ENCODE data around the gene RASGRF2.

The RASGRF2 gene

DNA sequence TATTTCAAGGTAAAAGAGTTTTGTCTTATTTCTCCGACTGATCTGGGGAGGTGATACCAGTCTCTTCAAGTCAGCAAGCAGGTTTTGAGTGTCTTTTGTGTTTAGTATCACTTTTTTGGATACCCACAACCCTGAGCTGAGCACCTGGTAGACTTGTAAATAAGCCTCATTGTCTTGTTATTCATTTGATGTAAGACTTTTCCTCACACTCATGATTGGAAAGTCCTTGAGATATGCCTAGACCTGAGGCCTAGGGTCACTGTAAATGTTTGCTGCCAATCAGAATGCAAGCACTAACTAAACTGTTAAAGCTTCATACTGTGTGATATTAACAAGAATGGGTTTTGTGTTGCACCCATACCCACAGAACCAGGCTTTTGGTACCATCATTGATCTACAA lies 172.2 kb downstream of the RASGRF2 start:
- DNase-seq (ENCODE audit: low read depth in 3 of 3, low spot score in 1 of 3), result no peak

DNA sequence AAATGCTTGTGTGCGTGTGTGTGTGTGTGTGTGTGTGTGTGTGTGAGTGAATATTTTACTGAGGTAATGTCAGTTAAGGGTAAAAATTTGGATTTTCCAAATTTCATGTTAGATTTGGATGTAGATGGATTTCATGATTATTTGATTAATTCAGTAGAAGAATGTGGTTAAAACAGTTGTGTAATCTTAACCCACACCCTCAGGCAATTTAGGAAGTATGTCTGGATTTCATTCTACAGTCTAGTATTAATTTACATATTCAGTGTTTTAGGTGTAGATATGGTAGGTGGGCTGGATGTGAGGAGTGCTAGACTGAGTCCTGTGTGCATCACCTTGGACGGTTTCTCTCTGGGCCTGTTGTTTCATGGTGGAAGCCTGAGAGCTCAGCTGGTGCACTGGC lies 173.9 kb downstream of the RASGRF2 start:
- DNase-seq (ENCODE audit: low read depth in 3 of 3, low spot score in 1 of 3), result no peak

DNA sequence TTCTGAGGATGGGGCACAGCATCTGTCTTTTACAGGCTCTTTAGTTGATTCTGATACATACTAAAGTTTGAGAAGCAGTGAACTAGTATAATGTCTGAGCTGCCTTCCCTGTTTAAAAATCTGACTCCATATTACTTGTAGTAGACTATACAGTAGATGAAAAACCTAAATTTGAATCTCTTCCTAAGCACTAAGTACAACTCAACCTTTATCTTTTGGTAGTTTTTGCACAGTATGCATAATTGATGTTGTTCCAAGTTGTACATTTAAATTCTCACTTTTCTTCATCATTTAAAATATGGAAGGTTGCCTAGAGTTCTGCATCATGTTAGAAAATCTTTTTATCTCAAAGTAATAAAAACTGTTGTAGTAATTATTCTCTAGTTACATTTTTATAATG lies 174.4 kb downstream of the RASGRF2 start:
- no peak for DNase-seq (ENCODE audit: low read depth in 3 of 3, low spot score in 1 of 3)

DNA sequence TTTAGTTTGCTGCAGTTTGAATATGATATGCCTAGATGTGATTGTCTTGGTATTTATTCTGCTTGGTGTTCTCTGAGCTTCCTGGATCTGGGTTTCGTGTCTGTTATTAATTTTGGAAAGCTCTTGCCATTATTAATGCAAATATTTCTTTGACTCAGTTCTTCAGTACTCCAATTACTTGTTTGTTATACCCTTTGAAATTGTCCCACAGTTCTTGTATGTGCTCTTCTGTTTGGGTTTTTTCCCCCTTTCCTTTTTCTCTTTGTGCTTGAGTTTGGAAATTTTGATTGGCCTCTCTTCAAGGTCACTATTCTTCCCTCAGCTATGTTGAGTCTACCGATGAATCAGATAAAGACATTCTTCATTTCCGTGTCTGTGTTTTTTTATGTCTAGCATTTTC lies 176.4 kb downstream of the RASGRF2 start:
- DNase-seq (ENCODE audit: low read depth in 3 of 3, low spot score in 1 of 3), result no peak

- DNase-seq (ENCODE audit: low read depth in 3 of 3, low spot score in 1 of 3), result no peak
These were observed 177.7 kb downstream of the RASGRF2 start for GRCh38 chr5:81137833-81138232.

DNA sequence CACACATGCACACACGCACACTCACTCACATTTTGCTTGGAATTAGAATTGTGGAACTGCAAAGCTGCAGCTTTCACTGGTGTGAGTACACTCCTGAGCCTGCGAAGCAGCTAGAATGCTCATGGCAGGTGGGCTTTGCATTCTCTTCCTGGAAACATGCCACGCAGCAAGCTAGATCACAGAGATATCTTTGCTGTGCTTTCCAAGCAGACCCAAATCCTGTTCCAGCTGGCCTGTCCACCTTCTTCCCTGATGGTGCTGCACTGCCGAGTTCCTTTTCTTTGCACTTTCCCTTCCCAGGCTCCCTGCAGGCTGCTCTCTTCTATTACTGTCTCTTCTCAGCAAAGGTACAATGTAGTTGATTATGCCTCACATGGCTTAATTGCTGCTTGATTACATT lies 180.3 kb downstream of the RASGRF2 start:
- no peak for DNase-seq (ENCODE audit: low read depth in 3 of 3, low spot score in 1 of 3)

GRCh38 chr5:81140943-81141342 lies 180.8 kb downstream of the RASGRF2 start:
- no peak for DNase-seq (ENCODE audit: low read depth in 3 of 3, low spot score in 1 of 3)

- no peak for DNase-seq (ENCODE audit: low read depth in 3 of 3, low spot score in 1 of 3)
These were observed 181.9 kb downstream of the RASGRF2 start for GRCh38 chr5:81142108-81142507.

- no peak for DNase-seq (ENCODE audit: low read depth in 3 of 3, low spot score in 1 of 3)
These were observed 185.3 kb downstream of the RASGRF2 start for GRCh38 chr5:81145329-81145935.

DNA sequence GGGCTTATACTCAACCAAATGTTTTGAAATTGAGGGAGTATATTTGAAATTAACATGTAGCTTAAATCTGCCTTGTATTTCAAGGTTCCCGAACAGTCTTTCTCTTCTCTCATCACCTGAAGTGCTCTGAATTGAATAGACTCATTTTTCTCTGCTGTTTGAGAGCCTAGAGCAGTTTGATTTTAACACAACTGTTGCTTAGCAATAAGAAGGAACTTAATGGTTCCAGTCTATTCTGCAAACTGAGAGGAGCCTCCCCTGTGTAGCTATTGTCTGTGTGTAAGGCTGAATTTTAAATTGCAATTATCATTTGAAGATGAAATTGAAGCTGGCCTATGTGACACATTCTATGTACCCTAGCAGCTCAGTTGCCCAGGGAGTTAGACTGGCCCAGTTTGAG lies 185.9 kb downstream of the RASGRF2 start:
- DNase-seq (ENCODE audit: low read depth in 3 of 3, low spot score in 1 of 3), result no peak

- no peak for DNase-seq (ENCODE audit: low read depth in 3 of 3, low spot score in 1 of 3)
These were observed 187.1 kb downstream of the RASGRF2 start for GRCh38 chr5:81147011-81147885.

- DNase-seq (ENCODE audit: low read depth in 3 of 3, low spot score in 1 of 3), result no peak
These were observed 187.9 kb downstream of the RASGRF2 start for GRCh38 chr5:81147886-81148571.

DNA sequence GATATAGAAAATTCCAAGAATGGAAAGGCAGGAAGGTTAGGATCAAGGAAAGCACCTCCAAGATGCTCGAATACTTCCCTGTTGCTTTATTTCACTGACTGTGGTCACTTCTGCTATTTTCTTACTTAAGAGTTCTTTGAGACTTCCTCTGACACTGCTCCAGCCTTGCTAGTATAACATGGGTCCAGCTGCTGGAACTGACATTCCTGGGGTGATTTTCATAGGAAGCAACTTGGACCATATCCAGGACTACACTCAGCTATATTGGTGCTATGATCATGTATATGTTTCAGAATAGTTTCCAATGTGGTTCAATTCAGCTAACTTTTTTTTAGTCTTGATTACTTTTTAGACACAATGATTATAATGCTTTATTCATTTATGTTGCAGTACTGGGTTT lies 191.4 kb downstream of the RASGRF2 start:
- DNase-seq (ENCODE audit: low read depth in 3 of 3, low spot score in 1 of 3), result no peak

DNA sequence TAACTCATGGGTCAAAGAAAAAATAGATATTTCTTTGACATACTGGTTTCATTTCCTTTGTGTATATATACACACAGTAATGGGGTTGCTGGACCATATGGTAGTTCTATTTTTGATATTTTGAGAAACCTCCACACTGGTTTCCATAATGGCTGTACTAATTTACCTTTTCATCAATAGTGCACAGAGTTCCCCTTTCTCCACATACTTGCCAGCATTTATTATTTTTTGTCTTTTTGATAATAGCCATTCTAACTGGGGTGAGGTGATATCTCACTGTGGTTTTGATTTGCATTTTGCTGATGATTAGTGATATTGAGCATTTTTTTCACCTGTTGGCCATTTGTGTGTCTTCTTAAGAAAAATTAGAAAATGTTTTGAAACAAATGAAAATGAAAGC lies 194.6 kb downstream of the RASGRF2 start:
- DNase-seq (ENCODE audit: low read depth in 3 of 3, low spot score in 1 of 3), result no peak

DNA sequence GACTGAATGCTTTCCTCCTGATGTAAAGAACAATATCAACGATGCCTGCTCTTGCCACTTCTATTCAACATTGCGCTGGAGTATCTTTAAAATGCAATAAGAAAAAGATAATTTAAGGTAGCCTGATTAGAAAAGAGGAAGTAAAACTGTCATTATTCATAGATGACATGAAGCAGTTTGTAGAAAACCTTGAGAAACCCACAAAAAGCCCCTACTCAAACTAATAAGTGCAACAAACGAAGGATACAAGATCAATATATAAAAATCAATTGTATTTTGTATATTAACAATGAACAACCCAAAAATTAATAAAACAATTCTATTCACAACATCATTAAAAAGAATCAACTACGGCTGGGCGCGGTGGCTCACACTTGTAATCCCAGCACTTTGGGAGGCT lies 196.6 kb downstream of the RASGRF2 start:
- no peak for DNase-seq (ENCODE audit: low read depth in 3 of 3, low spot score in 1 of 3)

GRCh38 chr5:81161012-81161601 lies 200.9 kb downstream of the RASGRF2 start:
- no peak for DNase-seq (ENCODE audit: low read depth in 3 of 3, low spot score in 1 of 3)

DNA sequence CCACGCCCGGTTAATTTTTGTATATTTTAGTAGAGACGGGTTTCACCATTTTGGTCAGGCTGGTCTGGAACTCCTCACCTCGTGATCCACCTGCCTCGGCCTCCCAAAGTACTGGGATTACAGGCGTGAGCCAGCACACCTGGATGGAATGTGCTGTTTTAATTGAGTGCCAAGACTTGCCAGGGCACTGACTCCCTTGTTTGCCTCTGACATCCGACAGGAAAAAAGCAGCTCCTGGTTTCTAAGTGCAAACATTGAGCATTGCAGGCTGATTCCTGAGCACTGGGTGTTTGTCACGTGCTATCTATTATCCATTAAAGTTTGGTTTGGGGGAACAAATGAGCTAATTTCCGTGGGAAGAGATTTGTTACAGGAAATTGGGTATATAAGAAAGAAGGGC lies 202.3 kb downstream of the RASGRF2 start:
- DNase-seq (ENCODE audit: low read depth in 3 of 3, low spot score in 1 of 3), result no peak

- no peak for DNase-seq (ENCODE audit: low read depth in 3 of 3, low spot score in 1 of 3)
These were observed 203.5 kb downstream of the RASGRF2 start for GRCh38 chr5:81163651-81164050.

GRCh38 chr5:81164476-81164875 lies 204.3 kb downstream of the RASGRF2 start:
- DNase-seq (ENCODE audit: low read depth in 3 of 3, low spot score in 1 of 3), result no peak

DNA sequence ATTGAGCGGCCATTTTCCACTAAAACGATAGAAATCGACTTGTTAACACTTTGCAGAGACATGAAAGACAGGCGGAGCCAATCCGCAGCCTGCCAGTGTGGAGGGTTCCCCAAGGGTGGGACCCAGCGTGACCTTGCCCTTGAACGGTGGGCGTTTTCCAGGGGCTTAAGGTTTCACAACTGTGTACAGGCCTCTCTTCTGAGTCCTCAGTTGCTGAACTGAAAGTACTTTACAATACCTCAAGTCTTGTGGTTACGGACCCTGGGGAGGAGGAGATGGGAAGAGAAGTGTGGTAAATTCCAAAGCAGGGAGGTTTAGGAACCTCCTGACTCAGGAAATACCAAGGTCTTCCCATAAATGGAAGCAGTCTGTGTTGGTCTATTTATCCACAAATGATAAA lies 204.8 kb downstream of the RASGRF2 start:
- no peak for DNase-seq (ENCODE audit: low read depth in 3 of 3, low spot score in 1 of 3)

- peak in 2 of 3 donors; percentile 25 to 30 for DNase-seq (ENCODE audit: low read depth in 3 of 3, low spot score in 1 of 3)
These were observed 205.4 kb downstream of the RASGRF2 start for GRCh38 chr5:81165493-81166119.
